ENCODE results near the gene ICAM1. TPM values are rescaled to one million over a fixed set of nuclear protein-coding genes. Genes with fewer than 3 reads are reported as not detected.

The ICAM1 gene
- total RNA-seq, 1 donor from 2014 or later, result 0.80 TPM

GRCh38 chr19:10316229-10317044, 45.5 kb downstream of the ICAM1 start:
- H3K9ac ChIP-seq, result no peak overlapping the region
- peaks cover 8% of the 10 kb centered on the region for H3K36me3 Mint-ChIP-seq
- H3K27ac ChIP-seq, result no peak overlapping the region

GRCh38 chr19:10317045-10317856, 46.3 kb downstream of the ICAM1 start:
- Mint-ChIP-seq H3K27me3 (ENCODE audit: insufficient read depth, low read depth) (peaks cover 4% of the 10 kb centered on the region), H3K4me1 (peaks cover 14% of the 10 kb centered on the region), H3K9me3 (no peaks in the 10 kb centered on the region), H3K4me3 (no peak overlapping the region), H3K27ac (no peak overlapping the region), H3K36me3 (peaks cover 13% of the 10 kb centered on the region)
- no peak overlapping the region for H3K4me3 ChIP-seq
- H3F3A ChIP-seq (ENCODE audit: low read depth), result peaks cover 36% of the 10 kb centered on the region
- H3K27ac ChIP-seq, result no peak overlapping the region
- H4K20me1 ChIP-seq (ENCODE audit: low read depth), result peaks cover 3% of the 10 kb centered on the region
- H3K36me3 ChIP-seq, result no peaks in the 10 kb centered on the region
- peaks cover 7% of the 10 kb centered on the region for H3K4me1 ChIP-seq
- TF ChIP-seq CTCF (IDR thresholded peaks at IDR 0.05) (no peak), EZH2phosphoT487 (IDR thresholded peaks at IDR 0.05) (no peak), EZH2 (IDR thresholded peaks at IDR 0.05) (no peak)
- no peak overlapping the region for H2AFZ ChIP-seq (replicated peaks)
- H3K9ac ChIP-seq, result no peak overlapping the region
- peaks cover 6% of the 10 kb centered on the region for H3K79me2 ChIP-seq (ENCODE audit: low read depth)
- H3K27me3 ChIP-seq, result no peaks in the 10 kb centered on the region
- H3K9me3 ChIP-seq (ENCODE audit: low read depth), result no peaks in the 10 kb centered on the region
- no peak overlapping the region for H3K4me2 ChIP-seq
- DNase-seq (ENCODE audit: low spot score), result no peak

More at GRCh38 chr19:10316229-10317044, 45.5 kb downstream of the ICAM1 start:
- Histone ChIP-seq H3K4me2 (peak overlapping the region; percentile 99), H3K79me2 (ENCODE audit: low read depth) (peaks cover 6% of the 10 kb centered on the region), H3K27me3 (no peaks in the 10 kb centered on the region), H3F3A (ENCODE audit: low read depth) (peaks cover 36% of the 10 kb centered on the region), H3K4me1 (peaks cover 7% of the 10 kb centered on the region), H3K9me3 (ENCODE audit: low read depth) (no peaks in the 10 kb centered on the region), H3K4me3 (peak overlapping the region; percentile 99), H3K36me3 (no peaks in the 10 kb centered on the region), H2AFZ (replicated peaks) (no peak overlapping the region), H4K20me1 (ENCODE audit: low read depth) (peaks cover 3% of the 10 kb centered on the region)
- TF ChIP-seq CTCF (IDR thresholded peaks at IDR 0.05) (no peak), EZH2 (IDR thresholded peaks at IDR 0.05) (no peak), EZH2phosphoT487 (IDR thresholded peaks at IDR 0.05) (no peak)
- no peaks in the 10 kb centered on the region for H3K9me3 Mint-ChIP-seq
- peak overlapping the region; percentile 97 for H3K4me3 Mint-ChIP-seq
- no peak overlapping the region for H3K27ac Mint-ChIP-seq
- peaks cover 4% of the 10 kb centered on the region for H3K27me3 Mint-ChIP-seq (ENCODE audit: insufficient read depth, low read depth)
- no peak for DNase-seq (ENCODE audit: low spot score)
- peaks cover 14% of the 10 kb centered on the region for H3K4me1 Mint-ChIP-seq

GRCh38 chr19:10317857-10318462, 47.0 kb downstream of the ICAM1 start:
- Histone ChIP-seq H3K36me3 (no peaks in the 10 kb centered on the region), H2AFZ (replicated peaks) (no peak overlapping the region), H3K4me2 (no peak overlapping the region), H3K27ac (no peak overlapping the region), H3K9me3 (ENCODE audit: low read depth) (no peaks in the 10 kb centered on the region), H3K4me1 (peaks cover 7% of the 10 kb centered on the region), H3K4me3 (no peak overlapping the region), H4K20me1 (ENCODE audit: low read depth) (peaks cover 3% of the 10 kb centered on the region), H3K9ac (no peak overlapping the region), H3K27me3 (no peaks in the 10 kb centered on the region), H3F3A (ENCODE audit: low read depth) (peaks cover 36% of the 10 kb centered on the region), H3K79me2 (ENCODE audit: low read depth) (peaks cover 6% of the 10 kb centered on the region)
- Mint-ChIP-seq H3K4me1 (peaks cover 14% of the 10 kb centered on the region), H3K4me3 (no peak overlapping the region), H3K27me3 (ENCODE audit: insufficient read depth, low read depth) (peaks cover 4% of the 10 kb centered on the region), H3K36me3 (peaks cover 13% of the 10 kb centered on the region), H3K9me3 (no peaks in the 10 kb centered on the region), H3K27ac (no peak overlapping the region)
- TF ChIP-seq EZH2 (IDR thresholded peaks at IDR 0.05) (no peak), EZH2phosphoT487 (IDR thresholded peaks at IDR 0.05) (no peak), CTCF (IDR thresholded peaks at IDR 0.05) (no peak)
- DNase-seq (ENCODE audit: low spot score), result no peak

Data from neural progenitor cell (in vitro differentiated cells).